ENCODE measurements around the gene CHTOP.
A peak's percentile ranks its signal among the peaks of the same experiment; 100 is the strongest.
"Not testable (repeated sequence)": the region's sequence is repeated elsewhere in the genome, so short reads cannot be mapped to it uniquely, and the experiment has no call there.

Gene CHTOP

DNA sequence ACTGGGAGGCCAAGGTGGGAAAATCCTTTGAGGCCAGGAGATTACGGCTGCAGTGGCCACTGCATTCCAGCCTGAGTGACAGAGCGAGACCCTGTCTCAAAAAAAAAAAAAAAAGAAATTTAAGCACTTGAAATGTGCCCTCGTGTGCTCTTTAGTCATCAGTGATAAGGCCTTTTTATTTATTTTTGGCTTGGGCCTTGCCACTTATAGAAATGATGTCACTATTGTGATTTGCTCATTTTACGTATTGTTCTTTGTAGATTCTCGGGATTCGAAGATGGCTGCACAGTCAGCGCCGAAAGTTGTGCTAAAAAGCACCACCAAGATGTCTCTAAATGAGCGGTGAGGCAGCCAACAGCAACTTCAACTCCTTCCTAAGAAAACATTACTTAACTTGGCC lies 2.4 kb downstream of the CHTOP start:
- Mint-ChIP-seq H3K4me1 (ENCODE audit: low read depth) (peaks cover 50% of the 10 kb centered on the region), H3K9me3 (no peaks in the 10 kb centered on the region), H3K27ac (peak overlapping the region; percentile 100), H3K4me3 (peak overlapping the region; percentile 98), H3K36me3 (ENCODE audit: low read depth) (peaks cover 74% of the 10 kb centered on the region), H3K27me3 (no peaks in the 10 kb centered on the region)
- DNase-seq, result no peak

DNA sequence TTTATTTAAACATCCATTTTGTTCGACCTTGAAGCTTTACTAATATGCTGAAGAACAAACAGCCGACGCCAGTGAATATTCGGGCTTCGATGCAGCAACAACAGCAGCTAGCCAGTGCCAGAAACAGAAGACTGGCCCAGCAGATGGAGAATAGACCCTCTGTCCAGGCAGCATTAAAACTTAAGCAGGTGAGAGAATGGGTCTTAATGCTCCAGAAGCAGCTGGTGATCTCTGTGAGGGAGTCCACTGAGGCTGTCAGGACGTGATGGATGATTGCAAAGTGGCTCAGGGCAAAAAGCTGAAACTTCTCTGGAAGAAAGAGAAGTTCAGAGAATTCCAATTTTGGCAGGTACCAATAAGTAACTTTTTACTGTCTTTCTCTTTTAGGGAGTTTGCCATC lies 4.4 kb downstream of the CHTOP start:
- H3K27ac Mint-ChIP-seq, result peak overlapping the region; percentile 55
- H3K4me3 Mint-ChIP-seq, result no peak overlapping the region
- H3K4me1 Mint-ChIP-seq (ENCODE audit: low read depth), result peaks cover 49% of the 10 kb centered on the region
- no peaks in the 10 kb centered on the region for H3K9me3 Mint-ChIP-seq
- no peaks in the 10 kb centered on the region for H3K27me3 Mint-ChIP-seq
- DNase-seq, result no peak
- peaks cover 90% of the 10 kb centered on the region for H3K36me3 Mint-ChIP-seq (ENCODE audit: low read depth)

DNA sequence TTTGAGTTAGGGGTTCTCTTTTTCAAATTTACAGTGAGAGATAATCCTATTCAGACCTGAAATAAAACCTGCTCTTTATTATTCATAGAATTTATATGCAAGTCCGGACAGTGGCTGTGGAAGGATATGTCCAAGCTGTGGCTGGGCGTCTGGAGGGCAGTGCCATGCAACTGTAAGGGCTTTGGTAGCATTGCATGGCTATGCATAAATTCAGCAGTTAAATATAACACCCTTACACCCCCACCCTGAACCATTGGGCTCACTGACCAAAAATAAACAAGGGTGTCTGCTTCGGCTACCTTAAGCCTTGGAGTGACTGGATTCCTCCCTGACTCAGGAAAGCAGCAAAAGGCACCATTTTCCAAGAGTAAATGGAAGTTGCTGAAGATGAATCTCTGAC lies 5.4 kb downstream of the CHTOP start:
- peaks cover 95% of the 10 kb centered on the region for H3K36me3 Mint-ChIP-seq (ENCODE audit: low read depth)
- peak overlapping the region; percentile 55 for H3K27ac Mint-ChIP-seq
- no peaks in the 10 kb centered on the region for H3K27me3 Mint-ChIP-seq
- H3K9me3 Mint-ChIP-seq, result no peaks in the 10 kb centered on the region
- no peak overlapping the region for H3K4me3 Mint-ChIP-seq
- DNase-seq, result no peak
- peaks cover 52% of the 10 kb centered on the region for H3K4me1 Mint-ChIP-seq (ENCODE audit: low read depth)

DNA sequence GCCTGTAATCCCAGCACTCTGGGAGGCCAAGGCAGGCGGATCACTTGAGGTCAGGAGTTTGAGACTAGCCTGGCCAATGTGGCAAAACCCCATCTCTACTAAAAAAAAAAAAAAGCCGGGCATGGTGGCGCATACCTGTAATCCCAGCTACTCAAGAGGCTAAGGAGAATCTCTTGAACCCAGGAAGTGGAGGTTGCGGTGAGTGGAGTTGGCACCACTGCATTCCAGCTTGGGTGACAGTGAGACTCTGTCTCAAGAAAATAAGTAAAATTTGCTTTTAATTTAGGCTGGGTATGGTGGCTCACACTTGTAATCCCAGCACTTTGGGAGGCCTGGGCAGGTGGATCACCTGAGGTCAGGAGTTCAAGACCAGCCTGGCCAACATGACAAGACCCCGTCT lies 6.3 kb downstream of the CHTOP start:
- H3K4me3 Mint-ChIP-seq, H3K9me3 Mint-ChIP-seq, H3K27me3 Mint-ChIP-seq: not testable (repeated sequence)
- H3K36me3 Mint-ChIP-seq (ENCODE audit: low read depth), result peaks cover 99% of the 10 kb centered on the region
- H3K27ac Mint-ChIP-seq, result peak overlapping the region; percentile 82
- peak; percentile 21 for DNase-seq
- H3K4me1 Mint-ChIP-seq (ENCODE audit: low read depth), result peaks cover 56% of the 10 kb centered on the region

DNA sequence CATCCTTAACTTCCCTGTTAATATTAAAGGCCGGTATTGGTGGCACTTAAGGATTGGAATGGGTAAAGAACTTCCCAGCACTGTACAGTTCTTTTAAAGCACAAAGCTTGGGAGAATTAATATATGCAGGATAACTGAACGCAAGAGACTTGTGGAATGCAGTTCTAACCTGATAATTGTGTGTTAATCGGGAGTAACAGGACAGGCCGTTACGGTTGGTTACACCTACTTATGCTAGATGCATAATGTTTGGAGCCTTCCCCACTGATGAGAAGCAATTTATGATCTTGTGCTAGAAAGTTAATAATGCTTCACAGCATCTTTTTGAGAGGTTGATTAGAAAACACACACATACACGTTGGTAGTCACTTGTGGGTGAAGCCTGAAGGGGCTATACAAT lies 7.0 kb downstream of the CHTOP start:
- DNase-seq, result no peak
- peak overlapping the region; percentile 82 for H3K27ac Mint-ChIP-seq
- no peaks in the 10 kb centered on the region for H3K27me3 Mint-ChIP-seq
- H3K36me3 Mint-ChIP-seq (ENCODE audit: low read depth), result peaks cover 99% of the 10 kb centered on the region
- H3K4me3 Mint-ChIP-seq, result no peak overlapping the region
- peaks cover 58% of the 10 kb centered on the region for H3K4me1 Mint-ChIP-seq (ENCODE audit: low read depth)
- no peaks in the 10 kb centered on the region for H3K9me3 Mint-ChIP-seq

DNA sequence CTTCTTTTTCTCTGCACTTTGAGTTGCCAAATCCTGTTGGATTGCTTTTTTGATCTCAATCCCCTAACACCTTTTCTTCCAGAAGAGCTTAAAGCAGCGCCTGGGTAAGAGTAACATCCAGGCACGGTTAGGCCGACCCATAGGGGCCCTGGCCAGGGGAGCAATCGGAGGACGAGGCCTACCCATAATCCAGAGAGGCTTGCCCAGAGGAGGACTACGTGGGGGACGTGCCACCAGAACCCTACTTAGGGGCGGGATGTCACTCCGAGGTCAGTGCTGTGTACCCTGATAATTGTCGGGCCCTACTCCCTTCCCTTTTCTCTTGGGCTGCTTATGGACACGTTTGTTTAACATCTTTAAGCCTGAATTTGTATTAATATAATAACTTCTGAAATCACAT lies 8.3 kb downstream of the CHTOP start:
- Mint-ChIP-seq H3K36me3 (ENCODE audit: low read depth) (peaks cover 99% of the 10 kb centered on the region), H3K9me3 (no peaks in the 10 kb centered on the region), H3K27me3 (no peaks in the 10 kb centered on the region), H3K4me1 (ENCODE audit: low read depth) (peaks cover 57% of the 10 kb centered on the region), H3K27ac (peak overlapping the region; percentile 82), H3K4me3 (no peak overlapping the region)
- DNase-seq, result no peak

DNA sequence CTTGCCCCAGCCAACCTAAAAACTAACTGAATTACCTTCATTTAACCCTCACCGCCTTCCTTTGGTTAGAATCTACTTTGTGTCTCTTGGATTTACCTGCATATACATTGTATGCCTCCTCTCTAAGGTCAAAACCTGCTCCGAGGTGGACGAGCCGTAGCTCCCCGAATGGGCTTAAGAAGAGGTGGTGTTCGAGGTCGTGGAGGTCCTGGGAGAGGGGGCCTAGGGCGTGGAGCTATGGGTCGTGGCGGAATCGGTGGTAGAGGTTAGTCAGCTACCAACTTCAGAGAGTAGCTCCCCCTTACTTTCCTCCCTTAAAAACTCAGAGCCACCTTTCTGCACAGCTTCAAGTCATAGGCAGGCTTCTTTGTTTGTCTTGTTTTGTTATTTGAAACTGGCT lies 9.2 kb downstream of the CHTOP start:
- Mint-ChIP-seq H3K4me3 (no peak overlapping the region), H3K36me3 (ENCODE audit: low read depth) (peaks cover 99% of the 10 kb centered on the region), H3K9me3 (no peaks in the 10 kb centered on the region), H3K4me1 (ENCODE audit: low read depth) (peaks cover 57% of the 10 kb centered on the region), H3K27me3 (no peaks in the 10 kb centered on the region), H3K27ac (peak overlapping the region; percentile 71)
- peak; percentile 22 for DNase-seq

DNA sequence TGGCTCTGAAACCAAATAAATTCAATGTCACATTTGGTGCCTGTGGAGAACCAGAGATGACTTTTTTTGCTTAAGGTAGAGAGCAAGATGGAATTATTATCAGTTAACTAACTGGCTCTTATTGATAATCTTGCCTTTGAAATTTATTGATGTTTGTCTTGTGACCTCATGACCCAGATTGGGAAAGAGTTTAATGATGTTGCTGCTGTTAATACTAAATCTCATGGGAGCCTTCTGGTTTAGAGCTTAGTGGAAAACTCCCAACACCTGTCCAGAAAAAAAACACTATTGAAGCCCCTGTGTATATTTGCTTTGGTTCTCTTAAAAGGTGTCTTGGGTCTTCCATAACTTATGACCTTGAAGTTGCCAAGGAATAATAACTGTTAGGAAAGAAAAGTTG lies 9.9 kb downstream of the CHTOP start:
- DNase-seq, result no peak
- Mint-ChIP-seq H3K4me3 (no peak overlapping the region), H3K4me1 (ENCODE audit: low read depth) (peaks cover 62% of the 10 kb centered on the region), H3K27me3 (no peaks in the 10 kb centered on the region), H3K36me3 (ENCODE audit: low read depth) (peaks cover 96% of the 10 kb centered on the region), H3K9me3 (no peaks in the 10 kb centered on the region), H3K27ac (peak overlapping the region; percentile 71)

DNA sequence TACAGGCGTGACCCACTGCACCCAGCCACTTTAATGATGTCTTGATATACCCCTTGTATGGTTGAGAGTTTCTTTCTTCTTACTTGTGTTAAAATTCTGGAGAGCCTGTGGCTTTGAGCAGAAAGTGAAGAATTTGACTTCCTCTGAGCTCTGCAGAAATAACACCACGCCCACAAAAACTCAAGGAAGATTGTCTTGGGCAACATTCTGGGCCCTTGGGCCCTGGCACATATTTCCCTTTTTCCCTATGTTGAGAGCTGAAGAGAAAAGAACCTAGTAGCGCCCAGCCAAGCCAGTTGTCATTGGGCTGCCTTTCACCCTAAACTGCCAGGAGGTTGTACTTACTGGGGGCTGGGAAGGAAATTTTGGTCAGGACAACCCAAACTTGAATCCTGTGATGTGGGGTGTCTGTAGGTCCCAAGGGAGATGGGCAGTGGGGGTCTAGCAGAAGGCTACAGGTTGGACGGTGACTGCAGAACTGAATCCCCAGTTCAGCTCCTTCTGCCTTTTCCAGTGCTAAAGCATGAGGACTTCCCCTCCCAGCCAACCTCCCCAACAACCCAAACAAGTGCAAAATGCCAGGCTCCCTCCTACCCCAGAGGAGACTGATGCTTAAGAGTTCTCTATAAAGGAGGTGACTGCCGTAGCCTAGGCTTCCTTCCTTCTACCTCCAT lies 12.9 kb downstream of the CHTOP start:
- H3K4me1 Mint-ChIP-seq (ENCODE audit: low read depth), result peaks cover 62% of the 10 kb centered on the region
- no peaks in the 10 kb centered on the region for H3K9me3 Mint-ChIP-seq
- DNase-seq, result peak; percentile 28
- H3K36me3 Mint-ChIP-seq (ENCODE audit: low read depth), result peaks cover 69% of the 10 kb centered on the region
- no peaks in the 10 kb centered on the region for H3K27me3 Mint-ChIP-seq
- peak overlapping the region; percentile 74 for H3K27ac Mint-ChIP-seq
- no peak overlapping the region for H3K4me3 Mint-ChIP-seq

DNA sequence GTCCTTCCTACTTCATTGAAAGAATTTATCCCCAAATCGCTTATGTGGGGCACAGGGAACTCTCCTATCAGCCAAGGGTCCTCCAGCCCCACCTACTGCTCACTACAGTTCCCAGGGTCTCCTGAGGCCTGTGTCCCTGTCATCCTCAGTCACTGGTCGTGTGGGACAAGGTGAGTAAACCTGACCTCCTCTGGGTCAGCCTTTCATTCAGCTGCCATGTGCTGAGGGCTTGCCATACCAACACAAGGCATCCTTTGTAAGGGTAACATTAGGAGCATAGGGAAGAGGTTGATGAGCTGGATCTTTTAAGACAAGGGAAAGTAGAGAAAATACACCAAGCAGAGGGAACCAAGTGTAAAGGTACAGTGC lies 13.5 kb downstream of the CHTOP start:
- H3K4me1 Mint-ChIP-seq (ENCODE audit: low read depth), result peaks cover 58% of the 10 kb centered on the region
- H3K9me3 Mint-ChIP-seq, result no peaks in the 10 kb centered on the region
- no peaks in the 10 kb centered on the region for H3K27me3 Mint-ChIP-seq
- H3K36me3 Mint-ChIP-seq (ENCODE audit: low read depth), result peaks cover 64% of the 10 kb centered on the region
- H3K27ac Mint-ChIP-seq, result peak overlapping the region; percentile 74
- peak; percentile 32 for DNase-seq
- no peak overlapping the region for H3K4me3 Mint-ChIP-seq

DNA sequence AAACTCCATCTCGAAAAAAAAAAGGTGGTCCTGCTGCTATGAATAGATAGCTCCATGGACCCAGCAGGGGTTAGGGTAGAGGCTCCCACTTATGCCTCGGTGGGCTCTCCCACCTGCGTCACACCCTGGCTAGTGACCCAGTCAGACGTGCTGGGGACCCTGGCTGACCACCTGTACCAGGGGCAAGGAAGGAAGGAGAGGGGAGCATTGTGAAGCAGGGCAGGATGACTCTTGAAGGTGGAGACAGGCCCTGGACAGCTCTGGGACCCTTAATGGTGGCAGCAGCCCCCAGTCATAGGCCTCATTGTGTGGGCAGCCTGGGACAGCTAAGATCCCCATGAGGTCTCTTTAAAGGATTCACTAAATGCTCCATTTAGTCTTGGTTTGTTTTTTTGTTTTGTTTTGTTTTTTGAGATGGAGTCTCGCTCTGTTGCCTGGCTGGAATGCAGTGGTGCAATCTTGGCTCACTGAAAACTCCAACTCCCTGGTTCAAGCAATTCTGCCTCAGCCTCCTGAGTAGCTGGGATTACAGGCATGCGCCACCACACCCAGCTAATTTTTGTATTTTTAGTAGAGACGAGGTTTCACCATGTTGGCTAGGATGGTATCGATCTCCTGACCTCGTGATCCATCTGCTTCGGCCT lies 14.3 kb downstream of the CHTOP start:
- no peaks in the 10 kb centered on the region for H3K9me3 Mint-ChIP-seq
- peak overlapping the region; percentile 82 for H3K27ac Mint-ChIP-seq
- peaks cover 55% of the 10 kb centered on the region for H3K4me1 Mint-ChIP-seq (ENCODE audit: low read depth)
- H3K27me3 Mint-ChIP-seq, result no peaks in the 10 kb centered on the region
- H3K36me3 Mint-ChIP-seq (ENCODE audit: low read depth), result peaks cover 56% of the 10 kb centered on the region
- peak; percentile 31 for DNase-seq
- no peak overlapping the region for H3K4me3 Mint-ChIP-seq

DNA sequence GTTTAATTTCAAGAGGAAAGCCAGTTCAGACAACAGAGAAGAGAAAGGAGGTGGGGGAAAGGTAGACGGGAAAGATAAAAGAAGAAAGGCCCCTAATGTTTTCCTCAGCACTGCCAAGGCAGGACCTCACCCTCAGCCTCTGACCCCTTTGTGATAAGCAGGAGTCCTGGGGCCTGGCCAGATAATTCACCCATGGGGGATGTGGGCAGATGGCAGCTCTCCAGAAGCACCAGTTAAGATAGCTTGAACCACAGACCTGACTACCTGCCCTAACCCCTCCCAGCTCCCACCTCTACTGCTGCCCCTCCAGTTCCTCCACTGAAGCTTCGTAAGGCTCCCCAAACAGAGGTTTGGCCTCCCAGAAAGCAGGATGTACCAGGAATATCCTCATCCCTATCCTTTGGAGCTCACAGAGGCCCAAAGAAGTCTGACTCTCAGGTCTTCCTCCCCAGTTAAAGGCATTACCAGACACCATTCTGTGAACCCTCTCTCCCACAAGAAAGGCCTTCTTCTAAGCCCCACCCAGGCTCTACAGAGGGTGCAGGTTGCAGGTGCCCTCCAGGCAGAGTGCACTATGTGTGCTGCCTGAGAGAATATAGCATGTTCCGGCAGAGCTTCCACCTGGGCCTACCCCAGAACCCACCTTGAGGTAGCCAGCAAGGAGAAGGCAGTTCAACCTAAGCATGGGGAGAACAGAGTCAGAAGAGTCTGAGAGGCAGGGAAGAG lies 15.4 kb downstream of the CHTOP start:
- Mint-ChIP-seq H3K9me3 (no peaks in the 10 kb centered on the region), H3K4me1 (ENCODE audit: low read depth) (peaks cover 45% of the 10 kb centered on the region), H3K4me3 (no peak overlapping the region), H3K36me3 (ENCODE audit: low read depth) (peaks cover 44% of the 10 kb centered on the region), H3K27me3 (no peaks in the 10 kb centered on the region), H3K27ac (peak overlapping the region; percentile 85)
- DNase-seq, result peak; percentile 43

DNA sequence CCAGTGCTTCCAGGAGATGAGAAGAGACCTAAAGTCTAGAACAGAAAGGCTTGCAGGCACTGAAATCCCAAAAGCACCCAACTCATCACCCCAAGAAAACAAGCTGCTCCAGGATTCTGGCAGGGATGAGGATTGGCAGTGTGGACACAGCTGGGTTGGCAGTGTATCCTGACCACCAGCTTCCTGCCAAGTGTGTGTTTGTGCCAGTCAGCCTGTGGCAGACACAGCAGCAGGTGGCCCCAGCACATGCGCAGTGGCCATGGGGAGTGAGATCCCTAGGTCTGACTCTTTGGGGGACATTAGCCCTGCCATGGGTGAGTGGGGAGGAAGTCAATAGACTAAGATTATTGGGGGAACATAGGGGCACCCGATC lies 16.0 kb downstream of the CHTOP start:
- Mint-ChIP-seq H3K4me1 (ENCODE audit: low read depth) (peaks cover 42% of the 10 kb centered on the region), H3K27me3 (no peaks in the 10 kb centered on the region), H3K4me3 (no peak overlapping the region), H3K9me3 (no peaks in the 10 kb centered on the region), H3K27ac (peak overlapping the region; percentile 85), H3K36me3 (ENCODE audit: low read depth) (peaks cover 39% of the 10 kb centered on the region)
- DNase-seq, result no peak

DNA sequence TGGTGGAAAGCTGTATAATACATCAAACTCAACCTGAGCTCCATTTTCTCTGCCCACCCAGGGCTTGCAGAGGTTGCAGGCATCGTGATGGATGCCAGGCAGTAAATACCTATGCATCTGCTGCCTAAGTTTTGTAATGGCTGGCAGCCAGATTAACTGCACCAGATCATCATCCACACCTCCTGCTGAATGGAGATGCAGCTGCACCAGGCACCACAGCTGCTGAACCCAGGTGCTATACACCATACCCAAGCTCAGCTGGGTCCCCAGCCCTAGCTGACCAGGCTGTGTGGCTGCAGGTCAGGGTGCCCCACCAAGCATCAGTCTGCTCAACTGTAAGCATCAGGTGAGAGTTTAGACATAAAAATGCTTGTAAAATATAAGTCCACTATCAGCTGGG lies 17.9 kb downstream of the CHTOP start:
- Mint-ChIP-seq H3K27ac (no peak overlapping the region), H3K4me1 (ENCODE audit: low read depth) (peaks cover 28% of the 10 kb centered on the region), H3K9me3 (no peaks in the 10 kb centered on the region), H3K4me3 (no peak overlapping the region), H3K36me3 (ENCODE audit: low read depth) (peaks cover 20% of the 10 kb centered on the region), H3K27me3 (no peaks in the 10 kb centered on the region)
- DNase-seq, result no peak

DNA sequence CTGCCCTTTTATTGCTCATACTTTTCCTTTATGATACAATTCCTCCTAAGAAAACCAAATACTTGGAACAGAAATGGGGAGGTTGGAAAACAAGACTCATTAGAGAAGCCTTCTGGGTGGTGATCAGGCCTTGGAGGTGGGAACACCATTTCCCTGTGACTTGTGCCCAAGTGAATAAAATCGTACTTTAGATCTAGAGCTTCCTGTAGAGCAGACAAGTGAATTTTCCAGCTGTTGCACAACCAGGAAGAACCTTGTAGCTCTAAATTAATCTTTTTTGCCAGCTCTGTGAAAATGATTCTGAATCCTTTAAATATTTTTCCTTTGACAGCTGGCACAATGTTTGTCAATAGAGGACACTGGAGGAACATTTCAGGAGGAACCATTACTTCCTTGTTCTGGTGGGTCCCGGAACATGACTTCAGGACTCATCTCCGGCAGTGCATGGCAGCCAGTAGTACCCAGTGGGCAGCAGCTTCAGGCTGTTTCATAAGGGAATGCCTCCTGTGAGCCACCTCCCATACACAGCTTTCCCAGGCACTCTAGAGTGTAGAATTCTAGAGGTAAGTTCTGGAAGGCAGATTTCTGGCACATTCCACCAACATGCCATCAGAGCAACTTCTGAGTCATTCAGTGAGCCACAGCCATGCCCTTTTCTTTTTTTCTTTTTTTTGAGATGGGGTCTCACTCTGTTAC lies 19.1 kb downstream of the CHTOP start:
- Mint-ChIP-seq H3K9me3 (no peaks in the 10 kb centered on the region), H3K27me3 (no peaks in the 10 kb centered on the region), H3K27ac (no peak overlapping the region), H3K4me3 (no peak overlapping the region), H3K4me1 (ENCODE audit: low read depth) (peaks cover 21% of the 10 kb centered on the region), H3K36me3 (ENCODE audit: low read depth) (peaks cover 8% of the 10 kb centered on the region)
- DNase-seq, result no peak
